HL-60 (cell line): ENCODE measurements around the gene MPRIP.

Experiments used
- POLR2AphosphoS5 ChIP-seq: IDR thresholded peaks from 2 replicates; pipeline ENCODE4 v1.6.1; 2012; ENCODE audit warnings: low read depth
- SPI1 ChIP-seq: IDR thresholded peaks from 2 replicates; pipeline ENCODE4 v1.6.1; 2012; ENCODE audit warnings: low read depth, mild to moderate bottlenecking, borderline replicate concordance
- TF ChIP-seq, protein P1 (sequence below): IDR thresholded peaks from one replicate; pipeline ENCODE4 v1.5.1; 2011; ENCODE audit warnings: low read length, control low read depth, inconsistent platforms; ENCODE audit not compliant: insufficient read depth

DNA sequence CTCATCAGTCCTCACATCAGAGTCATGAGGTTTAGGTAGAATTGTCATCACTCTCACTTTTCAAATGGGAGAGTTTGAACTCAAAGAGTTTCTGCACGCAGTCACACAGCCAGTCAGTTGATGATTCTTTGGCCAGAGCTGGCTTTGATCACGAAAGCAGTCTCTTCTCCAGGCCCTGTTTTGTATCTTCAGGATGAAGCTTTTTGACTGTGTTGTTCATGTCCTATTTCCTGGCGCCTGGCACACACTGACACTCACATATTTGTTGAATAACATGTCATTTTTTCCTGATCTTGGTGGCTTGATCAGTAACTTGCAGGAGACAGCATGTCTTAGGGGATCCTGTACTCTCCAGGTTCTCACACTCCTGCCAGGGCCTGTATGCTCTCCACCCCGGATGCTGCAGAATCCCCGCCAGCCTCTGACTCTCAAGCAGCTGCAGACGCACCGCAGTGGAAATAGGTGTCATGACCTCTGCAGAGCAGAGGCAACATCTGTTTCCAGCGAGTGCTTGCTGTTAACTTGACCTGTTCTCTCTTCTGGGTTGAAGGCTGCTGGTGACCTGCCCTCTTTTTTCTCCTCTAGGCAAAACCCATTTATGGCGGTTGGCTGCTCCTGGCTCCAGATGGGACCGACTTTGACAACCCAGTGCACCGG, 33.0 kb downstream of the MPRIP start:
- TF ChIP-seq, protein P1, sequence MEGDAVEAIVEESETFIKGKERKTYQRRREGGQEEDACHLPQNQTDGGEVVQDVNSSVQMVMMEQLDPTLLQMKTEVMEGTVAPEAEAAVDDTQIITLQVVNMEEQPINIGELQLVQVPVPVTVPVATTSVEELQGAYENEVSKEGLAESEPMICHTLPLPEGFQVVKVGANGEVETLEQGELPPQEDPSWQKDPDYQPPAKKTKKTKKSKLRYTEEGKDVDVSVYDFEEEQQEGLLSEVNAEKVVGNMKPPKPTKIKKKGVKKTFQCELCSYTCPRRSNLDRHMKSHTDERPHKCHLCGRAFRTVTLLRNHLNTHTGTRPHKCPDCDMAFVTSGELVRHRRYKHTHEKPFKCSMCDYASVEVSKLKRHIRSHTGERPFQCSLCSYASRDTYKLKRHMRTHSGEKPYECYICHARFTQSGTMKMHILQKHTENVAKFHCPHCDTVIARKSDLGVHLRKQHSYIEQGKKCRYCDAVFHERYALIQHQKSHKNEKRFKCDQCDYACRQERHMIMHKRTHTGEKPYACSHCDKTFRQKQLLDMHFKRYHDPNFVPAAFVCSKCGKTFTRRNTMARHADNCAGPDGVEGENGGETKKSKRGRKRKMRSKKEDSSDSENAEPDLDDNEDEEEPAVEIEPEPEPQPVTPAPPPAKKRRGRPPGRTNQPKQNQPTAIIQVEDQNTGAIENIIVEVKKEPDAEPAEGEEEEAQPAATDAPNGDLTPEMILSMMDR: no peak
- TF ChIP-seq POLR2AphosphoS5 (no peak), SPI1 (no peak)
